ENCODE results near the gene EEF1AKMT1. TPM values are rescaled to one million over a fixed set of nuclear protein-coding genes. Genes with fewer than 3 reads are reported as not detected.

The EEF1AKMT1 gene
- total RNA-seq, 1 experiment from 2014 or later: 6.1 TPM

- H3K4ac ChIP-seq (ENCODE audit: low read depth, low read length): no peak overlapping the region
- no peak overlapping the region for H2BK120ac ChIP-seq (ENCODE audit: low read depth, low read length, poor library complexity, severe bottlenecking)
- H3K27ac ChIP-seq (ENCODE audit: insufficient read length, low read depth, low read length): no peak overlapping the region
- no peak overlapping the region for H3K9ac ChIP-seq (ENCODE audit: extremely low read depth, insufficient read length, low read length)
- Mint-ChIP-seq H3K4me3 (no peak overlapping the region), H3K27me3 (ENCODE audit: low read depth) (peaks cover 31% of the 10 kb centered on the region), H3K4me1 (peaks cover 22 to 28% of the 10 kb centered on the region in 2 experiments), H3K36me3 (ENCODE audit: insufficient read depth in 1 of 3, low read depth in 3 of 3) (no peaks in the 10 kb centered on the region; a peak in 1 of 7 replicates), H3K9me3 (peaks cover 0 to 2% of the 10 kb centered on the region in 2 experiments; a peak in 1 of 5 replicates), H3K27ac (no peak overlapping the region)
- no peaks in the 10 kb centered on the region for H3K27me3 ChIP-seq (ENCODE audit: insufficient read depth, low read length)
- H2AK5ac ChIP-seq (ENCODE audit: insufficient read length, low read length): no peak overlapping the region
- TF ChIP-seq, protein P1, sequence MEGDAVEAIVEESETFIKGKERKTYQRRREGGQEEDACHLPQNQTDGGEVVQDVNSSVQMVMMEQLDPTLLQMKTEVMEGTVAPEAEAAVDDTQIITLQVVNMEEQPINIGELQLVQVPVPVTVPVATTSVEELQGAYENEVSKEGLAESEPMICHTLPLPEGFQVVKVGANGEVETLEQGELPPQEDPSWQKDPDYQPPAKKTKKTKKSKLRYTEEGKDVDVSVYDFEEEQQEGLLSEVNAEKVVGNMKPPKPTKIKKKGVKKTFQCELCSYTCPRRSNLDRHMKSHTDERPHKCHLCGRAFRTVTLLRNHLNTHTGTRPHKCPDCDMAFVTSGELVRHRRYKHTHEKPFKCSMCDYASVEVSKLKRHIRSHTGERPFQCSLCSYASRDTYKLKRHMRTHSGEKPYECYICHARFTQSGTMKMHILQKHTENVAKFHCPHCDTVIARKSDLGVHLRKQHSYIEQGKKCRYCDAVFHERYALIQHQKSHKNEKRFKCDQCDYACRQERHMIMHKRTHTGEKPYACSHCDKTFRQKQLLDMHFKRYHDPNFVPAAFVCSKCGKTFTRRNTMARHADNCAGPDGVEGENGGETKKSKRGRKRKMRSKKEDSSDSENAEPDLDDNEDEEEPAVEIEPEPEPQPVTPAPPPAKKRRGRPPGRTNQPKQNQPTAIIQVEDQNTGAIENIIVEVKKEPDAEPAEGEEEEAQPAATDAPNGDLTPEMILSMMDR (conservative IDR thresholded peaks at IDR 0.05): no peak
- H2BK15ac ChIP-seq (ENCODE audit: low read depth, low read length): no peak overlapping the region
- no peaks in the 10 kb centered on the region for H3K4me1 ChIP-seq (ENCODE audit: insufficient read depth, low read length)
- H3K79me1 ChIP-seq (ENCODE audit: insufficient read depth, low read depth, low read length, poor library complexity, severe bottlenecking): no peaks in the 10 kb centered on the region
- WGBS (ENCODE audit: extremely low coverage, insufficient read length, low lambda C conversion rate): no CpG with 5 or more reads among the region's 8 CpGs
- H3K18ac ChIP-seq (ENCODE audit: insufficient read length, low read depth, low read length): no peak overlapping the region
- no peak overlapping the region for H2AFZ ChIP-seq (ENCODE audit: low read length)
- H3K14ac ChIP-seq (ENCODE audit: insufficient read depth, low read length): no peak overlapping the region
- no peaks in the 10 kb centered on the region for H4K20me1 ChIP-seq (ENCODE audit: control insufficient read depth, insufficient read depth, insufficient read length)
- no peak overlapping the region for H3T11ph ChIP-seq (ENCODE audit: low read length)
- no peak overlapping the region for H3K23ac ChIP-seq (ENCODE audit: insufficient read length, low read depth, low read length)
- H3K23me2 ChIP-seq (ENCODE audit: insufficient read length, low read depth, low read length, poor library complexity, severe bottlenecking): no peaks in the 10 kb centered on the region
- H2BK12ac ChIP-seq (ENCODE audit: insufficient read length, low read depth, low read length): no peak overlapping the region
- H3K79me2 ChIP-seq (ENCODE audit: insufficient read depth, low read length): no peaks in the 10 kb centered on the region
- no peaks in the 10 kb centered on the region for H3K9me3 ChIP-seq (ENCODE audit: control insufficient read depth, low read depth, low read length)
- H4K8ac ChIP-seq (replicated peaks; ENCODE audit: insufficient read length, low read depth, low read length): no peak overlapping the region
- no peak overlapping the region for H4K91ac ChIP-seq (ENCODE audit: insufficient read length, low read depth, low read length)
- H2BK20ac ChIP-seq (ENCODE audit: low read depth, low read length, poor library complexity, severe bottlenecking): no peak overlapping the region
- no peak overlapping the region for H3K4me2 ChIP-seq (ENCODE audit: insufficient read depth, insufficient read length, low read length)
- H3K56ac ChIP-seq (ENCODE audit: insufficient read length, low read depth, low read length): no peak overlapping the region
- H4K5ac ChIP-seq (ENCODE audit: insufficient read length, low read depth, low read length): no peak overlapping the region
- H2BK5ac ChIP-seq (ENCODE audit: insufficient read length, low read length): no peak overlapping the region
- DNase-seq: no peak
Measured at GRCh38 chr13:20709369-20709768, 64.4 kb downstream of the EEF1AKMT1 start.

All from H9 (cell line).